Bronchial epithelial cell (primary cell): ENCODE measurements around the gene ARHGAP8. TPM values are rescaled to one million over a fixed set of nuclear protein-coding genes. Genes with fewer than 3 reads are reported as not detected.

ENCODE experiments used
- DNase-seq: peaks from one replicate; pipeline ENCODE4 v3.0.0-alpha.2; 2010; ENCODE audit warnings: low read depth
- FAIRE-seq: peaks from 2 replicates; lab custom pipeline; 2011; peaks lifted over from hg19 to GRCh38; lab: Jason Lieb, UNC
- H3K27me3 ChIP-seq: 2 replicates; pipeline ENCODE4 v1.5.1; 2011; ENCODE audit warnings: low read length; ENCODE audit not compliant: control insufficient read depth, insufficient read depth
- H3K36me3 ChIP-seq: 2 replicates; pipeline ENCODE4 v1.5.1; 2011; ENCODE audit warnings: low read length; ENCODE audit not compliant: control insufficient read depth, insufficient read depth
- H3K4me3 ChIP-seq: 2 replicates; pipeline ENCODE4 v1.5.1; 2011; ENCODE audit warnings: mild to moderate bottlenecking, low read depth, low read length, control low read depth
- CTCF ChIP-seq: IDR thresholded peaks from 2 replicates; pipeline ENCODE4 v1.5.1; 2011; ENCODE audit warnings: mild to moderate bottlenecking, moderate library complexity, low read length, control low read depth, inconsistent platforms; ENCODE audit not compliant: insufficient read depth, severe bottlenecking
- total RNA-seq: library from RNA; depleted of rRNA; stranded (reverse); fragments of >200 nt; gene quantifications from 2 replicates; pipeline ENCODE4 v1.2.1, GENCODE V29; 2014

ARHGAP8 gene
- total RNA-seq, 1 donor from 2014 or later = 15.0 TPM

DNA sequence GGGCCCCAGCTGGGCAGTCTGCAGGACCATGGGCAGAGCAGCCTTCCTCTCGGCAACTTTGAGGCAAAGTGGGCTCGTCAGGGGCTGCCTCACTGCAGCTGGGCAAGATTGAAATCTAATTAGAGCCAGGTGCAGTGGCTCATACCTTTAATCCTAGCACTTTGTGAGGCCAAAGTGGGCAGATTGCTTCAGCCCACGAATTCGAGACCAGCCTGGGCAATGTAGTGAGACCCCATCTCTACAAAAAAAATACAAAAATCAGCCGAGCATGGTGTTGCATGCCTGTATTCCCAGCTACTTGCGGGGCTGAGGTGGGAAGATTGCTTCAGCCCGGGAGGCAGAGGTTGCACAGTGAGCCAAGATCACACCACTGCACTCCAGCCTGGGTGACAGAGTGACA lies 34.2 kb downstream of the ARHGAP8 start:
- no peak for TF ChIP-seq CTCF
- FAIRE-seq = no peak

DNA sequence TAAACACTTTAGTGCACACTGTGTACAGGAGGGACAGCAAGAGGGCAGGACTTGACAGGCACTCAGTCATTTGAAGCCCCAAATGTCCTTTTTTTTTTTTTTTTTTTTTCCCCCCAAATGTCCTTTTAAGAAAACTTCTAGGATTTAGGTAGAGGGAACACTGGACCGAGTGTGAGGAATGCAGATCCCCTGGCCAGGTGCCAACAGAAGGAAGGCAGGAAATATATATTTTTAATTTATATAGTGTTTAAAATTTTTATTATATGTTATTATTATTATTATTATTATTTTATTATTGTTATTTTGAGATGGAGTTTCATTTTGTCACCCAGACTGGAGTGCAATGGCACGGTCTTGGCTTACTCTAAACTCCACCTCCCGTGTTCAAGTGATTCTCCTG lies 35.5 kb downstream of the ARHGAP8 start:
- Histone ChIP-seq H3K4me3 (no peak overlapping the region), H3K36me3 (peaks cover 6% of the 10 kb centered on the region), H3K27me3 (no peaks in the 10 kb centered on the region)
- FAIRE-seq = no peak
- no peak for TF ChIP-seq CTCF
- no peak for DNase-seq

More for the DNA sequence above, 34.2 kb downstream of the ARHGAP8 start:
- H3K36me3 ChIP-seq = peaks cover 6% of the 10 kb centered on the region
- DNase-seq = no peak
- H3K27me3 ChIP-seq = no peaks in the 10 kb centered on the region
- H3K4me3 ChIP-seq = no peak overlapping the region

GRCh38 chr22:44793106-44793505 lies 40.7 kb downstream of the ARHGAP8 start:
- Histone ChIP-seq H3K4me3 (no peak overlapping the region), H3K27me3 (no peaks in the 10 kb centered on the region), H3K36me3 (no peaks in the 10 kb centered on the region)
- DNase-seq (no peak), FAIRE-seq (no peak)
- no peak for TF ChIP-seq CTCF

DNA sequence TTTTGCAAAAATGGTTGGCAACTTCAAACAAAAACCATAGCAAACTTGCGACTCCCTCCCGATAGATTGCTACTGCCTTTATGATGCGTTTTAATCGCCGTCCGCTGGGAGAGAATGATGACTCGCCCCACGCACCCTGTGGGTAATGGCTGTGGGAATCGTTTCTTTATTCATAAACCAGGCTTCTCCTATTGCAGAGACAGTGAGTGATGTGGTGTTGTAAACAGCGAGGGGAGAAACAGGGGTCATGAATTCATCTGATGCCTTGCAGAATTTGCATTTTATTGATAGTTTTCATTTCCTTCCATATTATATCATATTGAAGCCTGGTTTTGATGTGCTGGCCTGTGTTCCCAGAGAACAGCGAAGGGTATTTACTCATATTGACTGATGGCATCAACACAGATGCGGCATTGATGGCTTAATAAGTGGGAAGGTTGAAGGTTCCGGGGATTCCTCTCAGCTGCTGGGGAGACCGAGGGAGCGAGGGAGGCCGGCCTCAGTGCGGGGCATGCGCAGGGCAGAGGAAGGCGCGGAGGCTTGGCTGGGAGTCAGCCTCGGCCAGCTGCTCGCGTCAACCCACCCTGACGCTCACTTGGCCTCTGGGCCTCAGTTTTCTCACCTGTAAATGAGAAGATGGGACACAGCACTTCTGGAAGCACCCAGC lies 41.3 kb downstream of the ARHGAP8 start:
- H3K36me3 ChIP-seq = no peaks in the 10 kb centered on the region
- FAIRE-seq = no peak
- H3K27me3 ChIP-seq = no peaks in the 10 kb centered on the region
- DNase-seq = no peak
- no peak for TF ChIP-seq CTCF
- no peak overlapping the region for H3K4me3 ChIP-seq

DNA sequence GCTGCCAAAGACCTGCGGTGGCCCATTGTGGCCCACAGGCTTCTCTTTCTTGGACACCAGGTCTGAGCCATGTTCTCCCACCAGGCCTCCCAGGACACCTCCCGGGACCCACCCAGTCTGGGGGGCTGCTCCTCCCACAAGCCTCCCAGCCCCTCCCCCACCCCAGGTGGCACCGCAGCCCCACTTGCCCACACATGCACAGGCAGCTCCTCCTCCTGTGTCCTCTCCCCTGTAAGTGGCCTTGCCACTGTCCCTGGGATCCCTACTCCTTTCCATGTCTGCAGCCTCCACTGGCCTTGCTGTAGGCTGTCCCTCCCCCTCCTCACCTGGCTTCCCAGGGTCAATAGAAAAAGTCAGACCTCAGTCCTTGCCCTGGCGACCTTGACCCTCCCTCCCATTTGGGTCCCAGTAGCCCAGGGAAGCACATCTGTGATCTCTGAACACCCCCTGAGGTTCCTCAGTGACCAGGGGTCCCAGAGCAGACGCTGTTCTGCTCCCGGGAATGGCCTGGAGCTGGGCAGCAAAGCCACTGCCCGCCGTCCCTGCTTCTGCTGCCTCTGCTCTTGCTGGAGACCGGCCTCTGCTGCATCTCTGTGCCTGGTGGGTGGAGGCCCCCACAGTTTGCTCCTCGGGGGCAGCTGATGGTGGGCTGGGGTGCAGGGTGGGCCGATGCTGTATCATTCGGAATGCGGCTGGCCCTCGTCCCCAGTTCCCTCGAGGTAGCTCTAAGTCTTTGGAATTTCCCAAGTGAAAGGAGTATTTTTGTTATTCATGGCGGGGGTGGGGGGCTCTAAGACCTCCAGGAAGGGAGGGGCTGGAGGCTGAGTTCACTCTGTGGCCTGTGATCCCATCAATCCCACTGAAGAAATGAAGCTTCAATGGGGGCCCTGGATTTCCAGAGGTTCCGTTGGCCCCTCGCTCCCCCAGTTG lies 43.6 kb downstream of the ARHGAP8 start:
- TF ChIP-seq CTCF = no peak
- no peaks in the 10 kb centered on the region for H3K27me3 ChIP-seq
- DNase-seq = no peak
- no peaks in the 10 kb centered on the region for H3K36me3 ChIP-seq
- H3K4me3 ChIP-seq = no peak overlapping the region
- FAIRE-seq = no peak
